Stimulated activated CD4-positive, alpha-beta T cell treated with anti-CD3 and anti-CD28 coated beads, Interleukin-1b, Interleukin-23, amount 100 ng/mL, for 48 hours (primary cell): ENCODE results near the gene IARS1.

Experiments
- DNase-seq: peaks from one replicate; pipeline ENCODE4 v3.0.0-alpha.2; 2020

IARS1 gene

GRCh38 chr9:92293452-92294296, at the start of gene IARS1:
Gene IARS1 (minus strand): TSS chr9:92293697. CDS start chr9:92289419, 4,278 bp downstream.
- peak; percentile 100 for DNase-seq

GRCh38 chr9:92342825-92343488, 49.5 kb upstream of the IARS1 start:
- no peak for DNase-seq

- no peak for DNase-seq
Measured at GRCh38 chr9:92341578-92341977, 48.1 kb upstream of the IARS1 start.

GRCh38 chr9:92333282-92333634, 39.8 kb upstream of the IARS1 start:
- no peak for DNase-seq

- DNase-seq = no peak
Measured at GRCh38 chr9:92332577-92333281, 39.2 kb upstream of the IARS1 start.

- DNase-seq = no peak
Measured at GRCh38 chr9:92328225-92328624, 34.7 kb upstream of the IARS1 start.

- no peak for DNase-seq
Measured at GRCh38 chr9:92327283-92327850, 33.9 kb upstream of the IARS1 start.

GRCh38 chr9:92325991-92326500, 32.5 kb upstream of the IARS1 start:
- DNase-seq = no peak

- DNase-seq = peak; percentile 83
Measured at GRCh38 chr9:92325269-92325990, 31.9 kb upstream of the IARS1 start, which contains the start of the genes CENPP and NOL8. Gene CENPP (plus strand): TSS chr9:92325953. Gene NOL8 (minus strand): TSS chr9:92325350. CDS start chr9:92324161, 1,189 bp downstream.

- peak; percentile 69 for DNase-seq
Measured at GRCh38 chr9:92324889-92325268, 31.4 kb upstream of the IARS1 start.

GRCh38 chr9:92324431-92324830, 30.9 kb upstream of the IARS1 start:
- no peak for DNase-seq

GRCh38 chr9:92315456-92315855, 22.0 kb upstream of the IARS1 start:
- no peak for DNase-seq

GRCh38 chr9:92313624-92314012, 20.1 kb upstream of the IARS1 start:
- DNase-seq = no peak

- DNase-seq = no peak
Measured at GRCh38 chr9:92312887-92313623, 19.6 kb upstream of the IARS1 start.

GRCh38 chr9:92310562-92310961, 17.1 kb upstream of the IARS1 start:
- DNase-seq = no peak

- no peak for DNase-seq
Measured at GRCh38 chr9:92308893-92309292, 15.4 kb upstream of the IARS1 start.

- no peak for DNase-seq
Measured at GRCh38 chr9:92300936-92301335, 7.4 kb upstream of the IARS1 start.

- DNase-seq = no peak
Measured at GRCh38 chr9:92299116-92299515, 5.6 kb upstream of the IARS1 start.

GRCh38 chr9:92298036-92298435, 4.5 kb upstream of the IARS1 start:
- no peak for DNase-seq

- DNase-seq = no peak
Measured at GRCh38 chr9:92297611-92298010, 4.1 kb upstream of the IARS1 start.

GRCh38 chr9:92295827-92296258, 2.3 kb upstream of the IARS1 start:
- no peak for DNase-seq
